Heart left ventricle (tissue), 16 donors: ENCODE results near the gene SLX4. TPM values are rescaled to one million over a fixed set of nuclear protein-coding genes. Genes with fewer than 3 reads are reported as not detected.

Experiments
- ATAC-seq, 4 donors: fragments of 200-7000 bp; cut with Tn5 transposase; one replicate each; pipeline ENCODE4 v1.9.1; 2020 to 2022; ENCODE audit warnings: moderate library complexity in 4 of 4, mild to moderate bottlenecking in 3 of 4, moderate number of reproducible peaks in 1 of 4
- DNase-seq, 5 donors: peaks; one replicate each; pipeline ENCODE4 v3.0.0-alpha.2; 2020
- H3K27ac ChIP-seq, 12 donors: fragments of 200-600 bp; sonication (generic) in 4 of 12; one replicate each; pipeline versions ENCODE4 v1.5.0 to v1.8.0; 2016 to 2022; ENCODE audit warnings: mild to moderate bottlenecking in 2 of 12
- H3K27me3 ChIP-seq, 9 donors: fragments of 200-600 bp; sonication (generic) in 2 of 9; one replicate each; pipeline versions ENCODE4 v1.5.1 to v1.8.0; 2016 to 2022; ENCODE audit warnings: mild to moderate bottlenecking in 3 of 9
- H3K36me3 ChIP-seq, 9 donors: fragments of 200-600 bp; sonication (generic) in 2 of 9; one replicate each; pipeline versions ENCODE4 v1.5.0 to v1.8.0; 2018 to 2022; ENCODE audit warnings: mild to moderate bottlenecking in 2 of 9
- H3K4me1 ChIP-seq, 12 donors: fragments of 200-600 bp; sonication (generic) in 4 of 12; one replicate each; pipeline versions ENCODE4 v1.5.0 to v1.8.0; 2016 to 2022; ENCODE audit warnings: mild to moderate bottlenecking in 3 of 12
- H3K4me3 ChIP-seq, 12 donors: fragments of 200-600 bp; sonication (generic) in 4 of 12; one replicate each; pipeline versions ENCODE4 v1.5.0 to v1.8.0; 2017 to 2022; ENCODE audit warnings: mild to moderate bottlenecking in 9 of 12, moderate library complexity in 4 of 12
- H3K9me3 ChIP-seq, 12 donors: fragments of 200-600 bp; sonication (generic) in 4 of 12; one replicate each; pipeline versions ENCODE4 v1.5.0 to v1.8.0; 2016 to 2022; ENCODE audit warnings: mild to moderate bottlenecking in 1 of 12
- POLR2A ChIP-seq, 2 donors: fragments of 450-650 bp; IDR thresholded peaks; one replicate each; pipeline ENCODE4 v1.6.1; 2017; ENCODE audit warnings: antibody characterized with exemption in 2 of 2, mild to moderate bottlenecking in 2 of 2, moderate library complexity in 2 of 2
- WGBS, 4 donors: extraction: QIAGEN DNeasy Blood & Tissue Kit in 2 of 4; methylation state at CpG; one replicate each; pipeline versions ENCODE4 v1.1.5 to v1.1.7; 2013 to 2018; 5-methylcytosine and 5-hydroxymethylcytosine counted together
- intact Hi-C, 10 donors: fragments of 100-400 bp; cut with DNase I; formaldehyde crosslinking; loops; one replicate each; pipeline versions ENCODE4 v1.11.1 to v1.14.2; 2022
- polyA plus RNA-seq, 2 donors: library from polyadenylated mRNA; stranded (reverse); fragments of 200-250 nt; gene quantifications; one replicate each; pipeline ENCODE4 v1.2.3, GENCODE V29; 2013
- total RNA-seq, 9 donors: library from RNA; depleted of rRNA in 2 of 9; stranded (reverse); fragments of >200 nt in 2 of 9; fragmentation: NEBNext Ultra II Directional in 3 of 9; extraction: Animal tissue kit (Norgen Biotek cat#: 25700) in 3 of 9; gene quantifications; one replicate each; pipeline versions ENCODE4 v1.1.0 to v1.2.4, GENCODE V29; 2016 to 2023
- TF ChIP-seq, protein P1 (sequence below), 12 donors: fragments of 200-600 bp; sonication (generic) in 4 of 12; IDR thresholded peaks; one replicate each; pipeline versions ENCODE4 v1.5.0 to v1.8.0; 2018 to 2022; ENCODE audit warnings: antibody characterized with exemption in 12 of 12, mild to moderate bottlenecking in 5 of 12
- donor health status: ischemic (EF 13 %, LVEDD 7.1; RV severe dilation, severe dysfunction).
- donor health status: healthy with polysubstance abuse.
- donor health status: DM: no; HTN: yes; CAD: no.
- donor health status: DM: no; HTN: no; CAD: no.
- donor health status: ischemic (EF 25% LVEDD 6.9; RV normal size, moderate dysfunction).
- donor health status: ischemic (EF 25% LVEDD 5.7; RV mildly dilated, moderate dysfunction).
- donor health status: healthy.
- donor health status: DM: yes; HTN: yes; CAD: no.
- donor health status: ischemic (EF 35%, LVEDD 5.7; RV mildly dilated, moderate dysfunction).
- donor health status: nonischemic (EF 11% LVEDD 7.7; RV severe dilation, severe dysfunction).
- donor health status: DM: yes; HTN: yes; CAD: no.
- donor health status: PGD.
- donor health status: ischemic (EF 29% LVEDD 5.4; RV normal size, mild dysfunction).
- donor health status: nonischemic (EF 23%, LVEDD 6.1; RV moderate dilation, normal function).

Gene SLX4
- total and polyA plus RNA-seq, 11 donors, result 2.0 to 4.7 (median 3.1) TPM

GRCh38 chr16:3595521-3596021 lies 15.8 kb downstream of the SLX4 start:
- intact Hi-C loops, result no loop called here
- DNase-seq (no peak), ATAC-seq (no peak)
- Histone ChIP-seq H3K4me3 (no peak overlapping the region), H3K27ac (no peak overlapping the region), H3K27me3 (no peaks in the 10 kb centered on the region), H3K36me3 (peaks cover 0 to 24% (median 7%) of the 10 kb centered on the region in 9 donors), H3K9me3 (no peaks in the 10 kb centered on the region), H3K4me1 (peaks cover 0 to 18% (median 6%) of the 10 kb centered on the region in 12 donors)
- WGBS, 4 donors, result 96 to 99% (median 97%) methylated on average over 18 to 19 of the region's 19 CpGs
- no peak for TF ChIP-seq POLR2A (IDR thresholded peaks at IDR 0.05)
- TF ChIP-seq, protein P1, sequence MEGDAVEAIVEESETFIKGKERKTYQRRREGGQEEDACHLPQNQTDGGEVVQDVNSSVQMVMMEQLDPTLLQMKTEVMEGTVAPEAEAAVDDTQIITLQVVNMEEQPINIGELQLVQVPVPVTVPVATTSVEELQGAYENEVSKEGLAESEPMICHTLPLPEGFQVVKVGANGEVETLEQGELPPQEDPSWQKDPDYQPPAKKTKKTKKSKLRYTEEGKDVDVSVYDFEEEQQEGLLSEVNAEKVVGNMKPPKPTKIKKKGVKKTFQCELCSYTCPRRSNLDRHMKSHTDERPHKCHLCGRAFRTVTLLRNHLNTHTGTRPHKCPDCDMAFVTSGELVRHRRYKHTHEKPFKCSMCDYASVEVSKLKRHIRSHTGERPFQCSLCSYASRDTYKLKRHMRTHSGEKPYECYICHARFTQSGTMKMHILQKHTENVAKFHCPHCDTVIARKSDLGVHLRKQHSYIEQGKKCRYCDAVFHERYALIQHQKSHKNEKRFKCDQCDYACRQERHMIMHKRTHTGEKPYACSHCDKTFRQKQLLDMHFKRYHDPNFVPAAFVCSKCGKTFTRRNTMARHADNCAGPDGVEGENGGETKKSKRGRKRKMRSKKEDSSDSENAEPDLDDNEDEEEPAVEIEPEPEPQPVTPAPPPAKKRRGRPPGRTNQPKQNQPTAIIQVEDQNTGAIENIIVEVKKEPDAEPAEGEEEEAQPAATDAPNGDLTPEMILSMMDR (IDR thresholded peaks at IDR 0.05), result no peak

DNA sequence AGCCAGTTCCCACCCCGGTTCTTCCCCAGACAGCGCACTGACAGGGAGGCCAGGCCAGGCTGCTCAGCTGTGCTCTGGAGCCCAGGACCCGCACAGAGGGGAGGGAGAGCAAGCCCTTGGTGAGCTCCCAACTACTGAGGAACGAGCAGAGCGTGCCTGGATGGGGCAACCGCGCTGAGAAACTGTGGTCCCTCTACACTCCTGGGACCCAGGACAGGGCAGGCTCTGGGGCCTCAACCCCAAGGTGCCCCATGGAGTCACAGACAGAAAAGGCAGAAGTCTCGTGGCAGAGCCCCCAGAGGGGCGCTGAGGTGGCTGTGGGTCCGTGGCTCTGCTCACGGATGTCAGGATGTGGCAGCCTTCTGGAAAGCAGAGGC lies 16.3 kb downstream of the SLX4 start:
- H3K27ac ChIP-seq, result no peak overlapping the region
- intact Hi-C loops, result no loop called here
- peaks cover 0 to 18% (median 6%) of the 10 kb centered on the region in 12 donors for H3K4me1 ChIP-seq
- no peaks in the 10 kb centered on the region for H3K27me3 ChIP-seq
- no peak overlapping the region for H3K4me3 ChIP-seq
- peaks cover 0 to 20% (median 6%) of the 10 kb centered on the region in 9 donors for H3K36me3 ChIP-seq
- TF ChIP-seq, protein P1 (IDR thresholded peaks at IDR 0.05), result no peak
- no peak for TF ChIP-seq POLR2A (IDR thresholded peaks at IDR 0.05)
- DNase-seq, result no peak
- H3K9me3 ChIP-seq, result no peaks in the 10 kb centered on the region
- ATAC-seq, result no peak
- WGBS, 4 donors, result 90 to 99% (median 96%) methylated on average over 4 to 11 of the region's 11 CpGs

- Histone ChIP-seq H3K27me3 (no peaks in the 10 kb centered on the region), H3K27ac (no peak overlapping the region), H3K9me3 (no peaks in the 10 kb centered on the region), H3K4me1 (peaks cover 0 to 18% (median 6%) of the 10 kb centered on the region in 12 donors), H3K4me3 (no peak overlapping the region), H3K36me3 (peaks cover 0 to 17% (median 3%) of the 10 kb centered on the region in 9 donors)
- DNase-seq (no peak), ATAC-seq (no peak)
- TF ChIP-seq POLR2A (IDR thresholded peaks at IDR 0.05), result no peak
- 92 to 95% (median 93%) methylated on average over 15 to 22 of the region's 22 CpGs for WGBS, 4 donors
- intact Hi-C loops, result no loop called here
Observed at GRCh38 chr16:3594316-3595109, 16.9 kb downstream of the SLX4 start.

- no peak overlapping the region for H3K4me3 ChIP-seq
- intact Hi-C loops, result no loop called here
- H3K27ac ChIP-seq, result peak overlapping the region in 9 of 12 donors; percentile 4 to 68 (median 24)
- ATAC-seq, result peak; percentile 49 to 77 (median 63)
- H3K9me3 ChIP-seq, result no peaks in the 10 kb centered on the region
- peaks cover 0 to 18% (median 6%) of the 10 kb centered on the region in 12 donors for H3K4me1 ChIP-seq
- WGBS, 4 donors, result 66 to 77% (median 69%) methylated on average over 12 of the region's 12 CpGs
- H3K27me3 ChIP-seq, result no peaks in the 10 kb centered on the region
- DNase-seq, result peak in 1 of 5 donors; percentile 55
- H3K36me3 ChIP-seq, result peaks cover 0 to 21% (median 3%) of the 10 kb centered on the region in 9 donors
- TF ChIP-seq POLR2A (IDR thresholded peaks at IDR 0.05), result no peak
- TF ChIP-seq, protein P1 (IDR thresholded peaks at IDR 0.05), result no peak
Observed at GRCh38 chr16:3592559-3592958, 18.8 kb downstream of the SLX4 start.
